Stimulated activated CD4-positive, alpha-beta T cell treated with anti-CD3 and anti-CD28 coated beads, Interleukin-12 subunit alpha, Interleukin-12 subunit beta, amount 100 ng/mL, for 24 hours (primary cell): Measurements from ENCODE around the gene UNC5B.

Source experiments
- DNase-seq, 2 experiments: peaks; one replicate each; pipeline ENCODE4 v3.0.0-alpha.2; 2020; ENCODE audit warnings: low read depth in 2 of 2

UNC5B gene

DNA sequence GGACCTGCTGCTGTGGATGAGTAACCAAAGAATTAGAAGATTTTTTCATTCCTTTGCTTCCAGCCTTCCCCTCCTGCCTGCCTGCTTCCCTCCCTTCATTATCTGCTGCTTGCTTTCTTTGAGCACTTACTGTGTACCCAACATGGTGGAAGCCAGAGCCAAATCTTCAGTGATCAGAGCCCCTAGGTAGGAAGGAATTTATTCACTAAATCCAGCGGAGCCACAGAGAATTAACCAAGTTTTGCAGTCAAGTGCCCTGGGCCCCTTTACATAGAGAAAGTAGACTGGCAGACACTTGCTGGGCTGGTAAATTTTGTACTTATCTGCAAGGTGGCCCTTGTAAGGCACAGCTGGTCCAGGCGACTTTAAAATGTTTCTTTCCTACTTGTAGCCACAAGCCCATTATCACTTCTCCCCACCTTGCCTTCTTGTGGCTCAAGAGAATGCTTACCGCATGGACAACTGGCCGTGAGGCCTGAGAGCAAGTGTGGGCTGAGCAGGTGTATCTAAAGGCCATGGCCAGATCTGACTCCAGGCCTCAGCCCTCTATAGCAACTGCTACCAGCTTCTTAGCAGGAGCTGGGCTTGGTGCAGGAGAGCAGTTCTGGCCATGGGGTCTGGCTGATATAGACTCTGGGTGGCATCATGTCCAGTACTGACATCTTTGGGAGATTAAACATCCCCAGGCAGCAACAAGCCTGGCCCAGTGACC lies 11.1 kb downstream of the UNC5B start:
- no peak for DNase-seq

DNA sequence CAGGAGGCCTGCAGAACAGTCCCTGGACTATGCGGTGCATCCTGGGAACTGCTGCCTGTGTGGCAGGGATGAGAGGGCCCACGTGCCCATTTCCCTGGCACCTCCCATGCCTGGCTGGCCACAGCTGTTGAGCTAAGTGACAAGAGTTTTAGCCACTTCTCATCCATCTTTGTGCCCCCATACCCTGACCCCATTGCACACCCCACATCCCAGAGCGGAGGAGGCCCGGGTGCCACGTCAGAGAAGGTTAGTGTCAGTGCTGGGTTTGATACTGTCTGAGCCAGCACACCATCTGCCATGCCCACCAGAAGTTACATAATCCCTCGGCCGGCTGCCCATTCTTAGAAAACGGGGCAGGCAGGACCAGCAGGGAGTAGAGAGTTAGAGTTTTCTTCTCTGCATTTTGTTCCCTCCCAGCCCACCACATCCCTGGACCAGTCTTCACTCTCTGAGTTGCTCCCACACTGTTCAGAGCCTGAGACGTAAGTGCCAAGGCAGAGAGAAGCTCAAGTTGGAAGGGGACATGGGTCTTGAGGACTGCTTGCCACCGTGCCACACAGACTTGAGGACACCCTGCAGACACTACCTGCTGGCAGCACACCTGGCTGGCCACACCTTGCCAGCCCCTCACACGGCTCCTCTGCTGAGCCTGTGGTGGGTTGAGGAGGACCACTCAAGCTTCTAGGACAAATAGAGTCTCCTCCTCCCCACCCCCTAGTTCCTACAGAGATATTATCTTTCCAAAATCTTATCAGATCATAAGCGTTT lies 13.1 kb downstream of the UNC5B start:
- DNase-seq, result no peak

DNA sequence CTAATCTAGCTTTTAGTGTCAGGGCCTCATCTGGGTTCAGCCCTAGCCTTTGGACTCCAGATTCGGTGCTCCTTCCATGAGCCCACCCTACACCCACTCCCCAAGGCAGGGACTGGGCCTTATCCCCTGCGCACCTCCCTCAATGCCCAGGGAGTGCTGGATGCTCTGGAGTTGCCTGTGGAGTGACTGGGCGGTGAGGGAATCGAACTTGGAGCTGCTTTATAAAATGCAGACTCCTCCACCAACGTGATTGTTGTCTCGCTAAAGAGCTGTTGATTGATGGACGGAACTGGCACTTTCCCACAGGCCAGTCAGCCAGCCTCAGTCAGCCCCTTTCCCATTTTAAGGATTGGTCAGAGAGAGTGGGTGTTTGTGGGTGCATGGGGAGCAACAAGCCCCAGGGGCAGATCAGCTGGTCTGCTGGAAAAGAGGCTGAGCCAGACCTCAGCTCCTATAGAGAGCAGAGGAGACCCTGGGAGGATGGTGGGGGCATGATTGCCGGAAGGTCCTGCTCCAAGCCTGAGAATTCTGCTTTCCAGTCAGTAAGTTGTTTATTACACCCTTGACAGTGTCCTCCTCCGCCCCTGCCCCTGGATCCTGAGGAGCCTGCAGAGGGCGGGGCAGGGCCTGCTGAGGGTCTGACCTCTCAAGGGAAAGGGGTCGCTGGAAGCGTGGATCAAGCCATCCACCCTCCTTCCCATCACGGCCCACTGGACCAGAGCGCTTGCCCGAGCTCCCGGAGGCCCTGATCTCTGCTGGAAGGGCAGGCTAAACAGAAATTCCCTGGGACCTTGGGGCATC lies 16.7 kb downstream of the UNC5B start:
- DNase-seq, result no peak

DNA sequence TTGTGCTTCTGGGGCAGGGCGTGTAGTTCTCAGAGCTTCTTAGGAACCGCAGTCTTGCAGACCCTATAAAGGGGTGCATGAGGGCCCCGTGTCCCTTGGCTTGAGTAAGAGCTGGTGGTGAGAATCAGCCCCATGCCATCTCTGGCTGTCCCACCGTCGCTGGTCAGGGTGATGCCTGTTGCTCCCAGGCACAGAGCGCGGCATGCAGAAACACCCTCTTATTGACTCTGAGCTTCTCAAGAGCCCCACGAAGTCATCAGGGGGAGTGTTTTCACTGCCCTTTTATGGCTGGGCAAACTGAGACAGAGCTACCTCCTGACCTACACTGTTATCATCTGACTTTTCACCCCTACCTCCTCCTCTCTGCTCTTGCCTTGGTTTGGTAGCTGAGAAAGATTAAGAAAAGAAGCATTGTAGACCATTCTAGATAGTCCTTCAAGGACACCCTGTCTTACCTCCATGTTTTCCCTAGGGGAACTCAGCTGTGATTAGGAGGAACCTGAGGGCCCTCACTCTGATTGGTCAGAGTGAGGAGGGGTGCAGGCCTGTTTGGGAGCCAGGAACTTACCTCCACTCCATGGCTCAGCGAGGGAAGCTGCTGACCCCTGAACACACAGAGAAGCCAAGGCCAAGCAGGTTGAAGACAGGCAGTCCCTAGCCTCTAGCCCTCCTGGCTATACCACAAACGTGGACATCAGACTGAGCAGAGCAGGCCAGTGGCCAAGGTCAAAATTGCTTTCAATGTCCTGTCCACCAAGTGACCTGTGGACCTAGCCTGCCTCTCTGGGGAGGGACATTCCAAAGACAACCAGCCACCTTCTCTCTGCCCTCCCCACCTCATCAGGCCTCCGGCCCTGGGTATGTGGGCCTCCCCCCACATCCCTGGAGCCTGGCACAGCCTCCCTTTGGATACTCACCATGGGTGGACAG lies 17.6 kb downstream of the UNC5B start:
- no peak for DNase-seq

DNA sequence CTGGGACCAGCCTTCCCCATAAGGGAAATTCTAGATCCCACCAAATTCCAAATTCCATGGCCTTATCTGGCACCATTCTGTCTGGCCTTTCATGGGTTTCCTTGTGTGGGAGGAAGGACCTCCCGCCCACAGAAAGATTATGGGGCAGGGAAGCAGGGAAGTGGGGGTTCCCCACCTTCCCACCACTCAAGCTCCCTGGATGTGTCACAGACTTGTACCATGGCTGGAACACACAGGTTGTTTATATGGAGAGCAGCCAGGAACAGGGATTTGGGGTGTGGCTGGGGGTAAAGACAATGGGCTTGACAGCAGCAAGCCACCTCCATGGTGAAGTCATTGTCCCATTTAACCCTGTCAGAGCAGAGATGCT lies 18.3 kb downstream of the UNC5B start:
- no peak for DNase-seq

DNA sequence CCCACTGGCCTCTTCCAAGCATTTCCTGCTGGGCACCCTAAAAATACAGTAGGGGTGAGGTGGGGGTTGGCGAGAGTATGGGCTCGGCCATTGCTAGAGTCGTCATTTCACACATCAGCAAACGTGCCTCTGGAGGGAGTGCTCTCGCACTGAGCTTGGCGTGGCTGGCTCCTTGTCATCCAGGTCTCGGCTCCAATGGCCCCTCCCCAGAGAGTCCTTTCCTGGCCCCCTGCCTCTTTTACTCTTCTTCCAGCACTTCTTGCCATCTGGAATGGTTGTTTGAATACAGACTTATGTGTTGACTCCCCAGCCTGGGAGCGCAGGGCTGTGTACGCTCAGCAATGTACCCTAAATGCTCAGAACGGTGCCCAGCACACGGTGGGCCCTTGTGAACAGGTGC lies 18.8 kb downstream of the UNC5B start:
- DNase-seq, result no peak

DNA sequence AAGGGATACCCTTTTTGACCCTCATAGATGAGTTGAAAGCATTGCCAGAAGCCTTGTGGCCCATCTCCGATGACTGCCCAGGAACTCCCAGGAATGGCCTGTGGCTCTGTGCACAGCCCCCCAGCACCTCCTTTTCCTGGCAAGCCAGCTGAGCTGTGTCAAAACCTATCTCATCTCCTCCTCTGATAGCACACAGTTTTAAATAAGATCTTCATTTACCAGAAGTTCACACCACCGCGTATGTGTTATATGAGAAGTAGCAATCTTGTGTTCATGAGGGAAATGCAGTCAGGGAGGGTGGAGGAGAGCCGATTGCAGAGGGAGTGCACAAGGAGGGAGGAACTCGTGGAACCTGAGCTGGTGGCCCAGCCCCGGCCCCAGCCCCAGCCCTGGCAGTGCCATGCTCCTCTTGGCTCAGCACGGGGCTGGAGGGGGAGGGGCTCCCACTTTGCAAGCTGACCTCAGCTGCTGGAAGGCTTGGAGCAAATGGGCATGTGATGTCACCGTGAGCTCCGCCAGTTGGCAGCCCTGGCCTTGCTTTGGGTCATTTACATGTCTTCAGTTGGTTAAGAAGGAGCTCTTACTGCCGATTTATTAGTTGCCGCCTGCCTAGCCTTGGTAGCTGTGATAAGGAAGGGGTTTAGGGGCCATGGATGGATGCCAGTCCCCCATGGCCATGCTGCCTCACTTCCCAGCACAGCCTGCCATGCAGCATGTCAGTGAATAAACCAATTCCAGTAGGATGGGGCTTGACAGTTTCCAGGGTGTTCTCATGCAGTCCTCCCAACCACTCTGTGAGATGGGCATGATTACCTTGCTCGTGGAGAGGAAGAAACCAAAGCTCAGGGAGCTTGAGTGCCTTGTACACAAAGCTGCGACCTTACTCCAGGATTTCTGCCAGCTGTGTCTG lies 20.0 kb downstream of the UNC5B start:
- no peak for DNase-seq

DNA sequence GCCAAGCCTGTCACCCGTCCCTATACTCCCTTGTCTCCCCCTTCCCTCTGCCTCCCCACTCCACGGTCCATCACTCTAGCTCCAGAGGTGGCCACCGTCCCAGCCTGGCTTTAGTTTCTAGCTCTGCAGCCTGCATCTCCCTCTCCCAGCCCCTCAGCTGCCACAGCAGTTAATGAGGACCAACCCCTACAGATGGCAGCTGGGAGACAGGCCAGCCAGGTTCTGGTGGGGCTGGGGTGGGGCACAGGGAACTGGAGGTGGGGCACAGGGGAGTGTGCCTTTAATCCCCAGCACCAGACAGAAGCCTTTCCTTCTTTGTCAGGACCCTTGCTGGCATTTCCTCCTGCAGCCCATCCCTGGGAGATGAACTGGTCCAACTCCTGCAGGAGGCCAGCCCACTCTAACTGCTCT lies 21.1 kb downstream of the UNC5B start:
- DNase-seq, result no peak

DNA sequence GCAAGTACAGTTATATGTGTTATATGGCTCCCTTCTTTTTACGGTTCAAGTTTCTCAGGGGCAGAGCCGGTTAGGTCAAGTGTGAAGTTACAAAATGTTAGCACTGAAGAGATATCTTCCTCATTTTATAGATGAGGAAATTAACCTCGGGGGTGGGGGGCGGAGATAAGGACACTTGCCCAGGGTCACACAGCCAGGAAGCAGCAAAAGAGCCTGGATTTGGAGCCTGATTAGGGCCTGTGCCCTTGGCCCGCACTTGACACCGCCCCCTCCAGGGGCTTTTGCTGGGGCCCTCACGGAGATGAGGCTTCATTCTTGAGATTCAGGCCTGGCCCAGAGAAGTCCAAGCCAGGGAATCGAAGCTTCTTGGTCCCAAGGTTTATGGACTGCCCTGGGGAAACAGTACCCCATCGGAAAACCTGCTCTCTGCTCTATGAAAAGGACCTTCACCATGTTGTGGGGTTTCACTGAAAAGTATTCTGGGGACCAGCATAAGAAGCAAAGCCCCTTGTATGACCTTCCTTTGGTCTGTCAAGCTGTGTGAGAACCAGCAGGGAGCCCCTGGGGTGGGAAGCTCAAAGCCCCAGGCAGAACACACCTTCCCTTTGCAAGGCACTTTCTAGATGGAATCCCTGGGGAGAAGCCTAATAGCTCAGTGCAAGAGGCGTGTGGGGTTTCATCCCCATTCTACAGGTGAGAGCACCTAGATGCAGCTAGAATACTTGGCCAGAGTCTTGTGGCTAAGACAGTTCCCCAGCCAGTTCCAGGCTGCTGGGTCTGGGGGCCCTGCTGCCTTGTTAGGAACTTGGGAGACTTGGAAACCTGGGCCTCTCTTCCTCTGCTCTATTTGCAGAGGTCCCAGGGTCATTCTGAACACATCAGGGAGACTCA lies 21.9 kb downstream of the UNC5B start:
- DNase-seq, result no peak

DNA sequence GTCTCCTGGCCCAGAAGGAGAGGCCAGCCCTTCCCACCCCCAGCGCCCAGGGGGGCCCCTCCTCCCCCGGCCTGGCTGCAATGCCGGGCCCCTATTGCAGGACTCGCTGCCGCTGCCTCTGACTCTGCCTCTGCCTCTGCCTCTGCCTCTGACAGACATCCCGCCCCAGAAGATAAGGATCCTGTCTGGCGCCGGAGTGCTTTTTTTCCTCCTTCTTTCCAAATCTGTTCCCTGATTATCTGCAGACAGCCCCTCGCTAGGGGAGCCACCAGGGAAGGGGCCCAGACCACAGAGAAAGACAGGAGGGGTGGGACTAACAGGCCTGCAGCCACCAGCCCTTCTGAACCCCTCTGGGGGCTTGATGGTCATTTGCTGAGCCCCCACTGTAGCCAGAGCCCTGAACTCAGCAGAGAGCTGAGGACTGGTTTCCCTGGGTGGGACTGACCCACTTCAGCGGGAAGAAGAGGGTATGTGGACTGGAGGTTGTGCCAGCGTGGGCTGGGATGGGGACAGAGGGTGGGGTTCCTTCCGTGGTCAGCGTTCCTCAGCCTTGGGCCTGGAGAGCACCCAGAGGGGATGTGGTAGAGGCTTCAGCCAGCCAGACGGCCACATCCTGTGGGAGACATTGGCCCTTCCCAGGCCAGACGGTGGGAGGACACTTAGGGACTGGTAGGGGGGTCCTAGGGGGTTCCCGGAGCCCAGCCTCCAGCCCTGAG lies 22.8 kb downstream of the UNC5B start:
- no peak for DNase-seq

DNA sequence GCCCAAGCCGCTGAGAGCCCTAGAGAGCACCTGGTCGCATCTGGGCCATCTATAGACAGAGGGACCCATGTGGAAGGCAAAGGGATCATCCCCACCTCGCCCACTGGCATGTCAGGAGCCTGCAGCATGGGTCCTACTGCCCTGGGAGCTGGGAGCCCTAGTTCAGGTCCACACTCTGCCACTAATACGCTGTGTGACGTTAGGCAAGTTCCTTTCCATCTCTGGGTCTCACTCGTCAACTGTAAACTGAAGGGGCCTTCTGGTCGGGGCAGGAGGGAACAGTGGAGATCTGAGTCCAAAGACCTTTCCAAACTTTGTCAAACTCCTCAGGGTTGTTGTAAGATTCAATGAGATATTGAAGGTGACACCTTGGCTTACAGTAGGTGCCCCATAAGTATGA lies 23.4 kb downstream of the UNC5B start:
- DNase-seq, result no peak

DNA sequence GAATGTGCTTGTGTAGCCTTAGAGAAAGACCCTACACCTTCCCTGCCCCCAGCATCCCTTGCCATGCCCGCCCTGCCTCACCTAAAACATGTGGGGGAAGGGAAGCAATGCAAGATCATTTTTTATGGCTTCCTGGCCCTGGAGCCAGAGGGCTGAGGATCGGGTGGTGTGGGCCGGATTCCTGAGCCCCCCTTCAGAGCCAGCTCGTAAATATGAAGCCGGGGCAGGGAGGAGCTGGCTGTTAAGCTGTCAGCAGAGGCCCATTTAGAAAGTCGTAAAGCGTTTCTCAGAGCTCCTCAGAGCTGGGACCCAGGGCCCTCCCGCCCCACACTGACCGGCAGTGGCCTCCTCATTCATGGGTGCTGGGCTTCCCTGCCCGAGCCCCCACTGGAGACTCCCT lies 23.9 kb downstream of the UNC5B start:
- no peak for DNase-seq

DNA sequence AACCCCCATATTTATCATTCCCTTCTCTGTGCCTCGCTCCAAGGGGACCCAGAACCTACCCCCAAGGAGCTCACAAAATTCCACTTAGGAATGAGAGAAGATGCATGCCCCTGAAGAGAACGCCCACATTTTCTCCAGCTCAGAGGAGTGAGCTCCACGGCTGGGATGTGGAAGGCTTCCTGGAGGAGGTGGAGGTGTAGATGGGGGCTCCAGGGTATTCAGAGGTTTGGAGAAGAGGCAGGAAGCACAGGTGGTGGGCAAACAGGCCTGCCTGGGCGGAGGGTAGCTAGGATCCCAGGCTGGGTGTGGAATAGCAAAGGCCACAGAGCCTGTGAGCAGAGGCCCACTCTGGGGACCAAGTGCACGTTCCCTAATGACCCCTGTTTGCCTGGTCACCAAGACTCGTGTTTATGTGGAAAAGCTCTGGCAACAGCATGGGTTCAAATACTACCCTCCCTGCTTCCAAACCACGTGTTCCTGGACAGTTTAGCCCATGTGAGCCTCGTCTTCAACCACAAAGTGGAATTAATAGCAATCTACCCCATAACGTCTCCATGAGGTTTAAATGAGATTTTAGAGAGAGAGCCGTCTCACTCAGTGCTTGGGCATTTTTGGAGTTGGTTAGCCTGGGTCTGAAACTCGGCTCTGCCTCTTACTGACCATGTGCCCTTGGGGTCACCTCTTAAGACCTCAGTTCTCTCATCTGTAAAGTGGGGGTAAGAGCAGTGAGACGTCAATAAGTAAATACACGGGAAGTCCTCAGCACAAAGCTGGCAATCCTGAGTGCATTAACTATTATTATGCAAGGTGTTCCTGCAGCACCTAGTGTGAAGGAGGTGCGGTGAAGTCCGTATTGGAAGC lies 24.7 kb downstream of the UNC5B start:
- DNase-seq, result no peak

DNA sequence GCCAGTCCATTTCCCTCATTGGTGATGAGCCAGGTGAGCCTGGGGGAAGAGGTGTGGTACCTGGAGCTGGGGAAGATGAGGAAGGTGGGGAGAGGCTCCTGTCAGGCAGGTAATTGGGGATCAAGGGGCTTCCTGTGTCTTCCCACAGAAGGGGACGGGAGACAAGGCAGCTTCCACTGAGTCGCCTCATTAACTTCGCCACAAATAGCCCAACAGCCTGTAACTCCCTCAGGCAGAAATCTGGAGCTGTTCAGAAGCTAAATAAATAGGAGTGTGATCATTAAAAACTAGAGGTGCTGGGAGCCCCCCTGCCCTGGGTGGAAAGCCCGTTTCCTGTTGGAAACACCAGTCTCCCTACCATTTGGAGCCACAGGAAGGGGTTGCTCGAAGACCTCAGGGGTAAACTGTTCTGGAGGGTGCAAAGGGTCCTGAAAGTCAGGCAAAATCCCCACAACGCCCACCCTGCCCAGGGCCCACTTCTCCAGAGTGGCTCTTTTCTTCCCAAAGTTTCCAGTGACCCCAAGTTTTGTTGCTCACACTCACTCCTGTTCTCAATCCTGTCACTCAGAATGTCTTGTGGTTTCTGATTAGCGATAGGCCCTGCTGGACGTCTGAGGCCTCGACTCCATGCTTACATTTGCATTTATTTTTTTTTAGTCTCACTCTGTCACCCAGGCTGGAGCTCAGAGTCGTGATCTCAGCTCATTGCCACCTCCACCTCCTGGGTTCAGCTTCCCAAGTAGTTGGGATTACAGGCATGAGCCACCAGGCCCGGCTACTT lies 25.7 kb downstream of the UNC5B start:
- DNase-seq, result no peak

DNA sequence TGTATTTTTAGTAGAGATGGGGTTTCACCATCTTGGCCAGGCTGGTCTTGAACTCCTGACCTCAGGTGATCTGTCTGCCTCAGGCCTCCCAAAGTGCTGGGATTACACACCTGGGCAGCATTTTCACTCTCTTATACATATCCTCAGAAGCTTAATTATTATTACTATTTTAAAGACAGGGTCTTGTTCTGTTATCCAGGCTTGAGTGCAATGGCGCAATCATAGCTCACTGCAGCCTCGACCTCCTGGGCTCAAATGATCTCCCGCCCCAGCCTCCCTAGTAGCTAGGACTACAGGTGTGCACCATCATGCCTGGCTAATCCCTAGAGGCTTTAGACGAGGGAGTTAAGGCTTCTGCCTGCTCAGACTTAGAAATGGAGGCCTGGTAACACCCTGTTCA lies 26.3 kb downstream of the UNC5B start:
- DNase-seq, result no peak

DNA sequence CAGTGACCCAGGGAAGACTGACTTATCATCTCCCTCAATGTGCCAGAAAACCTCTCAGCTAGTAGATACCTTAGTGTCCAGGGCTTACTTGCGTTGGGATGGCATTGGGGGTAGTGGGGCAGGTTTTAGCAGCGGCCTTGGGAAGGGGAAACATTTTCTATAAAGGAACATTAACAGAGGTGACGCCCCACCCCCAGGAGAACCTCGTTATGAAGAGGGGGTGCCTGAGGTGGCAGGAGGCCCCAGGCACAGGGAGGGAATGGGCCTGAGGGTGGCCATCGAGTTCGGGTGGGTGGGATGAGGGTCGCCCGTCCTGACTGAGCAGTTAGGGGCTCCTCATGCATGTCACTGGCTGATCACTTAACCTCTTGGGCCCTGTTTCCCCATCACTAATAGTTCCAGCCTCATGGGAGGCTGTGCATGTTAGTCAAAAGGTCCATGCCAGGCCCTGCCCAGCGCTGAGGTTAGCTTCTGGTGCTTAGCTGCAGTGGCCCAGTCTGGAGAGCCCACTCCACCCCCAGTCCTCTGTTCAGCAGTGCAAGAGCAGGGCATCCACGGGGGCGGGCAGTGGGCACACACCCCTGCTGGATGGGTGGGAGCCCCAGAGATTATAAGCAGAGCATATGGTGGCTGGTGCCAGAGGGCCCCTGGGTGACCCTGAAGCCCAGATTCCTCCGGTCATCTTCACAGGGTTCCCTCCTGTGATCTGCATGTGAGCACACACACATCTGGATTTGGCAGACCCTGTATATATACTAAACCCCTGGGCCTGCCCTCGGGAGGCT lies 27.0 kb downstream of the UNC5B start:
- no peak for DNase-seq
